ENCODE data around the gene MTA1. TPM values are rescaled to one million over a fixed set of nuclear protein-coding genes. Genes with fewer than 3 reads are reported as not detected.

Gene MTA1
- total and polyA plus RNA-seq, 2 of the 8 experiments (the other 6 are each of a cell fraction or from before 2014, with no cell fraction given): 73.9 to 221 TPM

GRCh38 chr14:105473033-105473676 lies 53.5 kb downstream of the MTA1 start (continued):
- no peak for TF ChIP-seq NANOG (IDR thresholded peaks at IDR 0.05; ENCODE audit: insufficient read depth, low read depth, low read length, poor library complexity, severe bottlenecking)
- no peak for TF ChIP-seq POLR2AphosphoS5 (IDR thresholded peaks at IDR 0.05; ENCODE audit: low read depth, low read length)

All from H1 (cell line).